Spleen (tissue), 7 donors: ENCODE measurements around the gene SLC6A14.

Experiments
- POLR2A ChIP-seq, 3 donors: fragments of 450-650 bp; IDR thresholded peaks; one replicate each; pipeline ENCODE4 v1.5.1; 2017; ENCODE audit warnings: antibody characterized with exemption in 3 of 3, mild to moderate bottlenecking in 1 of 3
- TF ChIP-seq, protein P1 (sequence below), 11 experiments: fragments of 200-600 bp in 7 of 11; fragments of 450-650 bp in 4 of 11; sonication (generic) in 4 of 11; IDR thresholded peaks in 8 of 11; conservative IDR thresholded peaks in 3 of 11; 1 replicate in 7 of 11; 2 replicates in 4 of 11; pipeline versions ENCODE4 v1.4.0 to v1.8.0; 2016 to 2021; ENCODE audit warnings: antibody characterized with exemption in 11 of 11, inconsistent platforms in 4 of 11, mild to moderate bottlenecking in 1 of 11
- donor health status: DM: no; HTN: no; CAD: no; lungs with moderate emphysema.
- donor health status: DM: no; HTN: no; CAD: no.
- donor health status: DM: no; HTN: no; CAD: no.

DNA sequence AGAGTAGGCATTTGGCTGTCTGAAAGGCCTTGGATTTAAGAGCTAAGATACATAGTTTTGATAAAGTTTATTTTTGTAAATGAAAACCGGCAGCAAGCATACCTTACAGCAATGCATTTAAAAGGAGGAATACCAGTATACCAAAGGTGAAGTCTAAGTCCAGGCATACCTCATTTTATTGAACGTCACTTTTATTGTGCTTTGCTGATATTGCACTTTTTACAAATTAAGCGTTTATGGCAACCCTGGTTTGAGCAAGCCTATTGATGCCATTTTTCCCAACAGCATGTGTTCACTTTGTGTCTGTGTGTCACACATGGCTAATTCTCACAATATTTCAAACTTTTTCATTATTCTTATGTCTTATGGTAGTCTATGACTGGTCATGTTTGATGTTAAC, 8.4 kb upstream of the SLC6A14 start:
- TF ChIP-seq, protein P1, sequence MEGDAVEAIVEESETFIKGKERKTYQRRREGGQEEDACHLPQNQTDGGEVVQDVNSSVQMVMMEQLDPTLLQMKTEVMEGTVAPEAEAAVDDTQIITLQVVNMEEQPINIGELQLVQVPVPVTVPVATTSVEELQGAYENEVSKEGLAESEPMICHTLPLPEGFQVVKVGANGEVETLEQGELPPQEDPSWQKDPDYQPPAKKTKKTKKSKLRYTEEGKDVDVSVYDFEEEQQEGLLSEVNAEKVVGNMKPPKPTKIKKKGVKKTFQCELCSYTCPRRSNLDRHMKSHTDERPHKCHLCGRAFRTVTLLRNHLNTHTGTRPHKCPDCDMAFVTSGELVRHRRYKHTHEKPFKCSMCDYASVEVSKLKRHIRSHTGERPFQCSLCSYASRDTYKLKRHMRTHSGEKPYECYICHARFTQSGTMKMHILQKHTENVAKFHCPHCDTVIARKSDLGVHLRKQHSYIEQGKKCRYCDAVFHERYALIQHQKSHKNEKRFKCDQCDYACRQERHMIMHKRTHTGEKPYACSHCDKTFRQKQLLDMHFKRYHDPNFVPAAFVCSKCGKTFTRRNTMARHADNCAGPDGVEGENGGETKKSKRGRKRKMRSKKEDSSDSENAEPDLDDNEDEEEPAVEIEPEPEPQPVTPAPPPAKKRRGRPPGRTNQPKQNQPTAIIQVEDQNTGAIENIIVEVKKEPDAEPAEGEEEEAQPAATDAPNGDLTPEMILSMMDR (IDR thresholded peaks at IDR 0.05 in 8 of 11, conservative IDR thresholded peaks at IDR 0.05 in 3 of 11): no peak
- TF ChIP-seq POLR2A (IDR thresholded peaks at IDR 0.05): no peak
